HG03095 (cell line): ENCODE data around the gene FAM217B.

Source experiments
- ATAC-seq: cut with Tn5 transposase; IDR thresholded peaks from one replicate; pipeline ENCODE4 v1.9.1; 2021; ENCODE audit warnings: moderate library complexity; ENCODE audit not compliant: unreplicated experiment

FAM217B gene, protein sequence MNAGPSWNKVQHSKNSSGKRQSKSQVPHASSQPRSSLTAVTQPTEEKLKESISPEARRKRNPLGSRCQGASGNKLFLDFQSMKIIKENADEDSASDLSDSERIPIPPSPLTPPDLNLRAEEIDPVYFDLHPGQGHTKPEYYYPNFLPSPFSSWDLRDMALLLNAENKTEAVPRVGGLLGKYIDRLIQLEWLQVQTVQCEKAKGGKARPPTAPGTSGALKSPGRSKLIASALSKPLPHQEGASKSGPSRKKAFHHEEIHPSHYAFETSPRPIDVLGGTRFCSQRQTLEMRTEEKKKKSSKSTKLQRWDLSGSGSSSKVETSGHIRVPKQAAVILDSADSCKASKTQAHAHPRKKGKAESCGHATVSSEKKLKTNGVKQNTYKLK

DNA sequence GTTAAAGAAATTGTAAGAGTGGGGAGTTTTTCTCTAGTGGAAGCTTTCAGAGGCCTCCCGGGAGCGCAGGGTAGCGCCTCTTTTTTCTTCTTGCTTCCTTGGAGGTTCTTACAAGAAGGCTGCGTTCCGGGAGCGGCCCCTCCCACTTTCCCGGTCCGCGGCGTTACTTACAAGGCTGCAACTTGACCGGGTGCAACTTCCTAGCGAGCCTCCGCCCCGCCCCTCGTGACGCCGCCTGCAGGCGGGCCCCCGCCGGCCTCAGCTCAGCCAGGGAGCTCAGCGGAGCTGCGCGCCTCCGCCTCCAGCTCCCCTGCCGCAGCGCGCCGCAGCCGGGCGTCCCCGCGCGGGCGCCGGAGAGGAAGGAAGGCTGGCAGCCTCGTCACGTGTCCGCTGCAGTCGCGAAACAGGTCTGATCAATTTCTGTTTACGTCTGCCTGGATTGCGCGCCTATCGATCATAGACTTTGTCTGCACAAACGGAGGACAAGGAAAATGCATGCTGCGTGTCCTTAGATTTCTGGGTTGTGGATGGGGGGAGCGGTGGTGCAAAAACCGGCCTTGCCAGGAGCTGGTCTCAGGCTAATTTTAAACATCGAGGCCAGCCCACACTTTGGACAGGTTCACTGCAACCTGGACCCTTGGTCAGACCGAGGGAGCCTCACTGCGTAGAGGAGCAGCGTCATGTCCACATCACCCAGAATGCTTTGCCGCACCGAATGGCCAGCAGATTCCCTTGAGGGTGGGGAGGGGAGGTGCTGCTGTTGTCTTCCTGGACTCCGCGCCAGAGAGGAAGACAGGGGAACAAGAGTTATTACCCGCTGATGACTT lies at the start of gene FAM217B, which contains the start of gene PPP1R3D:
Gene FAM217B, plus strand, starts transcription at position 261 of the 827 bp plus-strand sequence. CDS start 3,555 bp downstream, outside the sequence.
Gene PPP1R3D, minus strand, starts transcription at position 177 of the 827 bp plus-strand sequence. CDS start 374 bp downstream, outside the sequence.
- ATAC-seq: peak; percentile 95

DNA sequence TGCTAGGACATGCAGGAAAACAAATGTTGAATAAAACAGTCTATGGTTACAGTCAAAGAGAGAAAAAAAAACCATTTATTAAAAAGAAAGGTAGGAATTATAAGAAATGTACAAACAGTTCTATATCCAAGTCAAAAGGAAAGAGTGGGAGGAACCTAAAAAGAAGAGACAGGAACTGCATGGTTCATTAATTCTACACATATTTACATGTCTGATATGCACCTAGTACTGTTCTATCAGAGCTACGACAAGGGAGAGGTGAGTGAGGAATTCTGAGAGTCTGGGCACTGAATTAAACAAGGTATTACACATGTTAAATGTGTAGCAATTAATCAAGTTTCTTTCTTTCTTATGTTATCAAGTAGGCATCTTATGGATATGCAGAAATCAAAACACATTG lies 48.6 kb upstream of the FAM217B start:
- no peak for ATAC-seq

DNA sequence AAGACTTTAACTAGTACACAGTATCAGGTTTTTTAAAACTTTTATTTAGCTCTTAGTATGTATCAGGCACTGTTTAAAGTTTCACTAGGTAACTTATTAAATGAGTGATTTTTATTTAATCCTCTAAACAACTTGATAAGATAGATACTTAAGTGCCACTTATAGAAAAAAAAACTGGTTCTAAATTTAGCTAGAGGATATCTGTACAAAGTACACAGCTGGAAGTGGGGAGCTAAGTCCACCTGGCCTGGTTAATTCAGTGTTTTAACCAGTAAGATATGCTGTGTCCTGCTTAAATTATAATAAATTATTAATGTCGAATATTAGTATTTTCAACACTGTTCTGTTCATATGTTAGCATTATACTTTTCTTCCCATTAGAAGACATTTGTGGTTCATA lies 44.3 kb upstream of the FAM217B start:
- ATAC-seq: no peak

DNA sequence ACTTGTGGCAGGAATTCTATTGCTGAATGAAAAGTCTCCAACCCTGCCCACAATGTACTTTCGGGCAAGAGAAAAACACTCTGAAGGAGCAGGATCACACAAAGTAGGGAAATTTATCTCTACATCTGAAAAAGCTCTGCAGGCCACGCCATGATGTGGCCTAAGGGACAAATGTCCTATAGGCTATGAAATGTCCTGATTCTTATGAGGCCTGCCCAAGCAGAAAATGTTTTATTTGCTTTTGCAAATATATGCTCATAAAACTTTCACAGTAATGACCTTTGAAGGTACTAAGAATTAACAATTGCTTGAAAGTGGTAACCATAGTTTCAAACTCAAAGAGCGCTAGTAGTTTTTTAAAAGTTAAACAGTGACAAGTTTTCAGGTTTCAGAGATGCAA lies 37.7 kb upstream of the FAM217B start:
- ATAC-seq: no peak

DNA sequence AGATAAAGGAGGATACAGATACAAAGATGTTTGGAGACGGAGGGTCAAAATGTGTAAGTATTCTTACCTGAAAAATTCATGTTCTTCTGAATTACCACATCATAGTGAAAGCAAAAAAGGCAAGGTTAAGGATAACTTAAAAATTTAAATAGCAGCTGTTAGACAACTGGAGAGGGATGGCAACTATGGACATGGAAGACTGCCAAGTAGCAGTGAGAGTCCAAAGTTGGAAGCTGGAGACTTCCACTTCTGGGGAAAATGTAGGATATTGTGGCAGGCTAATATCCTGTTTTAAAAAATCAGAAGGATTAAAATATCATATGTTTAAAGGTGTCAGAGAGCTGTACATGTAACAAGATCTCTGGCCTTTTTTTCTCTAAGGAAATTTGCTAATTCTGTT lies 36.6 kb upstream of the FAM217B start:
- no peak for ATAC-seq

DNA sequence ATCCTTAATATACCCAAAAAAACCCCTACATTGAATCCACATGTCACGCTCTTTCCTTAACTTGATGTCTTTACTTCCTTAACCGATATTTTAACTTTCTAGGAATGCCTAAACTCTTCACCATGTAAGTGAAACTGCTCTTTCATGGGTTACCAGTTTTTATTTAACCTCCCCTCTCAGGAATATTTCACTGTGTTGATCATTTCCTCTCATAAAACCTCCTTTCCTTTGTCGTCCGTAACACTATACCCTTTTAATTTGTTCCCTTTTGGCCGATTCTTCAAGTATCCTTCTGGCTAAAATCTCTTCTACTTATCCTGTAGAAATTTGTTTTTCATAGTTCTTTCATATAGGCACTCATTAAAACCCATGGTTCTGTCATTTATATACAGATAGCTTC lies 31.3 kb upstream of the FAM217B start:
- ATAC-seq: no peak

DNA sequence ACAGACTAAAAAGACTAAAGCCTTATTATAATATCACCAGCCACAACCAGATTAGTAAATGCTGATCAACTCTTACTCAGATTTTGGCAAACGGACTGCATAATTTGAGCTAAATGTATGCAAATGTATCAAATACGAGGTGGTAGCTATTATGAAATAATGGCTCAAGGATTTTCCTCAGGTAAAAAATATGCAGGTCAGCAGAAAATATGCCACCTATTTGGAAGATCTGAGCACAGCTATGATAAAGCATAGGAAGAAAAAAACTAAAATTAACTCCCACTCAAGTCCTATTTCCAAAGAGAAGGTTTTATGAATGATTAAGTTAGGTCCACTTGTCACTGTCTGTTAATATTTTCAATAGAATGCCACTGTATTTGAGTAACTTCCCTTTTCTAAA lies 29.1 kb upstream of the FAM217B start:
- no peak for ATAC-seq

DNA sequence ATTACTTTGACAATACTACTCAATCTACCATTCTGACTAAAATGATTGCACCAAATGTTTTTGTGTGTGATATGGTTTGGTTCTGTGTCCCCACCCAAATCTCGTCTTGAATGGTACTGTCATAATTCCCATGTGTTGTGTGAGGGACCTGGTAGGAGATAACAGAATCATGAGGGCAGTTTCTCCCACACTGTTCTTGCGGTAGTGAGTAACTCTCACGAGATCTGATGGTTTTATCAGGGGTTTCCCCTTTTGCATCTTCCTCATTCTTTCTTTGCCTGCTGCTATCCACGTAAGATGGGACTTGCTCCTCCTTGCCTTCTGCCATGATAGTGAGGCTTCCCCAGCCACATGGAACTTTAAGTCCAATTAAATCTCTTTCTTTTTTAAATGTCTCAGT lies 27.6 kb upstream of the FAM217B start:
- no peak for ATAC-seq

DNA sequence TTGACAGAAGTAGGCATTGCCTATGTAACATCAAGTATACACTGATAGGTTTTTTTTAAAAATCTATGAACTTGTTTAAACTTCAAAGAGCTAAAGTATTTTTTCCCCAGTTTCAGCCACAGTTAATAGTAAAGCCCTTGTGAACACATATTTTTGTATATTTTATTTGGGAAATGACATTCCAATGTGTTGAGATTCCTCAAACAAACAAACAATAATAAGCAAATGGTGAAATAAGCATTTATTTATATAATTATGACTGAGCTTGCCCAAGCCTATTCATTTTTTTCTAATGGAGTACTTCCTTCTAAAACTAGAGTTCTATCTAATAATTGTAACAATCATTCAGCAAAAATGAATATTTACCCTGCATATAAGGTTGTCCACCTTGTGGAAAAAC lies 19.2 kb upstream of the FAM217B start:
- no peak for ATAC-seq

DNA sequence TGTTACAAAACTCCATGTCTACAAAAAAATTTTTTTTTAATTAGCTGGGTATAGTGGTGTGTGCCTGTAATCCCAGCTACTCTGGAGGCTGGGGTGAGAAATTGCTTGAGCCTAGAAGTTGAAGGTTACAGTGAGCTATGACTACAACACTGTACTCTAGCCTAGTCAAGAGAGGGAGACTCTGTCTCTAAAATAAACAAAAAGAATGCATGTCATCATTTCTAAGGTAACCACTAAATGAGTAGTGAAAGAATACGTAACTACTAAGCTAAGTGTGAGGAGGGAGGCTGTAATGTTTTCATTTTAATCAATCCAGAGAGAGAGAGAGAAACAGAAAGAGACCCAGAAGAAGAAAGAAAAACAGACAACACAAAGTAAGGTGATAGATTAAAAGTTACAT lies 16.7 kb upstream of the FAM217B start:
- ATAC-seq: no peak

DNA sequence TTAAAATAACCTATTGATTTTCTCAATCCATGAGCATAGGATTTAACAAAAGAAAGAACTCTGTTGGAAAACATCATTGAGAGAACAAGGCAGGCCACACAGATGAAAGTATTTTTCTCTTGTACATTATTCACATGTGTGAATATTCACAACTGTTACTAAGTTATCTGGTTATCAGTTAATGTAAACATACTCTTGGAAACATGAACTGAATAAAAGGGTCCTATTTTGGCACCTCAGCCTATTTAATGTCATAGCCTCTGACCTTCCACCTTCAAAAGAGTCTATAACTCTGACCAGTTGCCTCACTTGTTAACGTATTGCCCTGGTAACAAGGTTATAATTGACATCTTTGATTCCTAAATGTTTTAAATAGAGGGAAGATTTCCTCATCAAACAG lies 14.8 kb upstream of the FAM217B start:
- ATAC-seq: no peak

DNA sequence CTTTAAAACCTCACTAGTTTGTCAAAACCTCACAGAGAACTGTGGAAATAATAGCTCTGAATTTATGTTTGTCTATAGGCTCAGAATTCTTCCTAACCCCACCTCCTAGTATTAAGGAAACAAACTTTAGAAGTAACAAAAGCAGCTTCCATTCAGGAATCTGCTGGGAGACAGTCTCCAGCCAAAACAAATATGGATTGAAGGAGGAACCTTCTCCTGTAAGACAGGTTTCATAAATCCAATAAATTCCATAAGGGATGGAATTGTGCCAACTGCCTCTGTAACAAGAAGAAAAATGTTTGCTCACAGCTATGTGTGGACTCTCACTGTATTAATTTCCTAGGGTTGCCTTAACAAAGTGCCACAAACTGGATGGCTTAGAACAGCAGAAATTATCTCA lies 14.3 kb upstream of the FAM217B start:
- ATAC-seq: no peak

DNA sequence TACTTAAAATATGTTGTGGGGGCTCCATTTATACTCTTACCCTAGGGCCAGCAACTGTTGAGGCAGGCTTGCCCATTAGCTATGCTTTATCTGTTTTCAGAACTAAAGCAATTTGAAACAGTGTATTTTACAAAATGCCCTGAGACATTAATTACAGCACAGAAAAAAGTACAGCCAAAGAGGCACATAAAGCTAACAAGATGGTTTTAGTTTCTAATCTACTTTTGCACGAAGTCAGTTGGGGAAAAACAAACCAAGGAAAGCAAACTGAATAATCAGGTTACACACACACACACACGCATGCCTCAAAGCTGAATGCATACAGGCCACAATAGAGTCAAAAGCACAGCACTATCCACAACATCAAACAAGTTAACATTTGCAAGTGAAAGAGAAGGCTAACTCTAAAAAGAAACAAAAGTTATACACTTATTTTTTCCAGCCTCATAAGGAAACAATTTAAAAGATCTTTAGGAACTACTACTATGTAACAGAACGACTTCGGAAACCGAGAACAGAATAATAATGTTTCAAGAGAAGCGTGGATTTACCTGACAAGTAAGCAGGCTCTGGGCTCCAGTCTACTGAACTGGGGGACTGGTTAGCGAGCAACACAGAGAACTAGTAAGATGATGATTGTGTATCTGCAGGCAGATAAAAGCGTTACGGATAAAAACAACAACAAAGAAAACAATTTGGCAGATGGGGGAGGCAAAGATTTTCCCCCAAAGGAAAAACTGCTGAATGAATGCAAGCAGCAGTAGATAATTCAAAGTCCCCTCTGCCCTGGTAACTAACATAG lies 8.5 kb upstream of the FAM217B start:
- ATAC-seq: no peak

DNA sequence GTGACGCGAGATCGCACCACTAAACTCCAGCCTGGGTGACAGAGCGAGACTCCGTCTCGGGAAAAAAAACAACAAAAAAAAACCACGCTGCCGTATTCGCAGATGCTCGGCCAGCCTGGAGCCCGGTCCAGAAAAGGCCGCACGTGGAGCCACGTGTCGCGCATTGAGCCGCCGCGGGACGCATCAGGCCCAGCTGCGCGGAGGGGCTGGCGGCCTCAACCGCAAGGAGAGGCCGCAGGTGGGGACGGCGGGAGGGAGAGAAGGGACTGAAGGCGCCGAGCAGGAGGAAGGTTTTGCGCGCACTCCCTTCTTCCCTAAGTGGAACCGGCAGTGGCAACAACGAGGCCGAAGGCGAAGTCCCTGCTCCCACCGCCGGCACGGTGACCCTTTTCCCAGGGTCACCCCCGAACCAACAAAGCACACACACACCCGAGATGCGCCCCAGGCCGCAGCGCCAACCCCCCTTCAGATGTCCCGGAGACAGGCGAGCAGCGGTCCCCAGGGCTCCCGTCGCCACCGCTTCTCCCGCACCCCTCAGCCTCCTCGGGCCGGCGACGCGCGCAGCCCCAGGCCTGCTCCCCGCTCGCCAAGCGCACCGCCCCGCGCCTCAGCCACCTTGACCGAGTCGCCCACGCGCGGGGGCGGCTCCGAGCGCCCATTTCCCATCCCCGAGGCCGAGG lies 7.4 kb upstream of the FAM217B start:
- no peak for ATAC-seq

DNA sequence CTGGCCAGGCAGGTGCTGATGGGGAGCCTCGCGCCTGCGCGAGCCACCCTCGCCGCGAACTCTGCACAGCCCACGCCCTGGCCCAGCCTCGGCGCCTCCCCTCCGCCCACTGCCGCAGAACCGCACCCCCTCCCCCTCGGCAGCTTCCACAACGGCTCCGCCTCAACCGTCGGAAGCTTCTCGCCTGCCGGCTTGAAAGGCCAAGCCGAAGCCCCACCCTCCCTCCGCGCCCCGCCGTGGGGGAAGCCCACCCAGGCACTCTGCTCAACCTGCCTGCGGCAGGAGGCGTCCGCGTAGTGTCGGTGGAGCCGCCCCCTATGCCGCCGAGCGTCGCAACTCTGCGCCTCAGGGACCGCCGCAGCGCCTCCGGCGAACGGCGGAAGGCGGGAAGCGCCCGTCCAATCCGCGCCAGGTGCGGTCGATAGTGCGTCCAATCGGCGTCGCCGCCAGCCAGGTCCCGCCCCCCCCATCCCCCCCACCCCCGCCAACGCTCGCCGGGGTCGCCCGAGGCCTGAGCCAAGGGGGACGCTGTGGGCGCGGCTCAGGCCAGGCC lies 6.8 kb upstream of the FAM217B start, which contains the start of gene SYCP2:
Gene SYCP2, minus strand, starts transcription at position 342 of the 553 bp plus-strand sequence. CDS start 11,224 bp downstream, outside the sequence.
- no peak for ATAC-seq

DNA sequence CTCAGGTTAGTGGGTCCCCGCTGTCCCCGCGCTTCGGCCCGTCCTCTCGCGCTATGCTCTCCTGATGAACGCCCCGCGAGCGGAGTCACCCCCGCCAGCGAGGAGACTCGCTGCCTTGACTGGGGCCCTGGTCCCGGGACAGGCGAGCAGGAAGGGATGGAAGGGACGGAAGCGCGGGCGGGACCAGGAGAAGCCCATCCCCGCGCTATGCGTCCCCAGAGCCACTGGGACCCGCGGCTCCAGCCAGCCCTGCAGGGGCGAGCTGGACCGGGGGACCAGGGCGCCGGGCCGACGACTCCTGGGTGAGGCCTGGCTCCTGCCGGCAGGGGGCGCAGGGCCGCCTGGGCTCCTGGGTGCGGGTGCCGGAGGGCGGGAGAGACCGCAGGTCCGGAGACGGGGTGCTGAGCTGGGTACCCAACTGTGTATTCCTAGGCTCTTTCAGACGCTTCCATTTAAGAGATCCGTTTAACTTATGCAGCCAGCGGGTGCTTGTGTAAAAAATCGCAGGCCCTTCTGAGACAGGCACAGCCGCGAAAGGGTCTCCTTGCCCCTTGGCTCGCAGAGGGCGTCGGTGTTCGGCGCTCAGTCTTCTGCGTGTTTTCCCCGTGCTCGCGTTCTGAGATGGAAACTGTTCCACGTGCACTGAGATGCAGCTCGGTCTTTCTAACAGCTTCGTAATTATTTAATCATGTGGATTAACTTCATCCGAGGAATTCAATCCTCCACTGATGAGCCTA lies 6.2 kb upstream of the FAM217B start:
- peak; percentile 87 for ATAC-seq

DNA sequence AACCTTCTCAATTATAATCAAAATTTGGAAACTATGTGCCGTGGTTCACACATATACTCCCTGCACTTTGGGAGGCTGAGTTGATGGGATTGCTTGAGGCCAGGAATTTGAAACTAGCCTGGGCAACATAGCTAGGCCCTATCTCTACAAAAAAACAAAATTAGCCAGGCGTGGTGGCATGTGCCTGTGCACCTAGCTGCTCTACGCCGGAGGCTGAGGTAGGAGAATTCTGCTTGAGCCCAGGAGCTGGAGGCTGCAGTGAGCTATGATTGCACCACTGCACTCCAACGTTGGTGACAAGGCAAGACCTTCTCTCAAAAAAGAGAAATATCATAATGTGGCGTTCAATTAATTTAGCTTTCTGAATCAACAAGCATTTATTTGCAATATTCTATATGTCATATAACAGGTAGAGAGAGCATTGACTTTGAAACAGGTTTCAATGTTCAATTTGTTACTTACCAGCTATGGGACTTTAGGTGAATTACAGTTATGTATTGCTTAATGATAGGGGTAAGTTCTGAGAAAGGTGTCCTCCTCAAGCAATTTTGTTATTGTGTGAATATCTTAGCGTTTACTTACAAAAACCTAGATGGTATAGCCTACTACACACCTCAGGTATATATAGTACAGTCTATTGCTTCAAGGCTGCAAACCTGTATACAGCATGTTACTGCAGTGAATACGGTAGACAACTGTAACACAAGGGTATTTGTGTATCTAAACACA lies 4.6 kb upstream of the FAM217B start:
- no peak for ATAC-seq

DNA sequence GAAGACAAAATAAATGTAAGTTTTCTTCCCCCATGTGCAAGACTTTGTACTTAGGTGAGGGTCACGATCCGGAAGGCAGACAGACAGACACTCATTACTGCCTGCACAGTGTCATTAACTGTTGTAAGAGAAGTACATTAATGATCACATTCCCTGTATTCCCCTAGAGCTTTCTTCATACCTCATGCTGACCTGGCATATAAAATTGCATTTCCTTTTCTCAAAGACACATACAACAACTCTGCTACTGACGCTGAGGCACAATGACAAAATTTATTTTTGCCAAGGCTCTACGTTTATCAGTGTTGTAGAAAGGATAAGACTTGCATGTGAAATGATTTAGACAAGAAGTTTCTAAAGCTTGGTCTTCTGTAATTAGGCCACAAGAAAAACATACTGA lies 3.8 kb upstream of the FAM217B start:
- ATAC-seq: no peak

DNA sequence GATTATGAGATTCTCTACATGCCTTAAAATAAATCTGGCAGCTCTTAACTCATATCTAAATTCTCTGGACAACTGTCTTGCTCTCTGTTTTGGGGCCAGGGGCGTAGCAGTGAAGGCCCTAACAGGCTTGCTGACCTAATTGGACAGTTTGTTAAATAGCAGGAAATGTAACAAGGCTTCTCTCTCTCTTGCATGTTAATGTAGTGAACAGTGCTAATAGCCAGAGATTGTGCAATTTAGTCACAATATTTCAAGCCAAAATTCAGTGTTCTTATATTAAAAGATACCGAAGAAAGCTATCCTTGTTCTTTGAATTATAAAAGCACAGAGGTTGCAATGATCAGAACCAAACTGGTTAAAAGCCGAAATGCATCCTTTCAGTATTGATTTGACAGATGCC lies 3.0 kb upstream of the FAM217B start:
- no peak for ATAC-seq
